Measurements from ENCODE around the gene TSFM. TPM values are rescaled to one million over a fixed set of nuclear protein-coding genes. Genes with fewer than 3 reads are reported as not detected.

Gene TSFM
- total RNA-seq (10 to 100 TPM; 18.9 to 29.0 TPM), polyA plus RNA-seq (10 to 100 TPM; 25.5 to 31.0 (median 28.3) TPM), total RNA-seq (1.0 to 2.6 (median 1.9) reads per million in 6 experiments)

- H3K27me3 Mint-ChIP-seq = peaks cover 0 to 4% (median 0%) of the 10 kb centered on the region in 5 donors
These were observed at the start of gene TSFM for GRCh38 chr12:57782608-57783465. TSS of gene TSFM (plus strand) at chr12:57782787. CDS start at chr12:57782802, 15 bp downstream.

GRCh38 chr12:57733928-57734327 is 48.7 kb upstream of the TSFM start:
- ATAC-seq = no peak
- no peak for DNase-seq
- Mint-ChIP-seq H3K27ac (peak overlapping the region in 3 of 10 donors; percentile 27 to 80 (median 79)), H3K4me1 (peaks cover 12 to 33% (median 19%) of the 10 kb centered on the region in 4 donors), H3K4me3 (no peak overlapping the region), H3K36me3 (peaks cover 0 to 80% (median 7%) of the 10 kb centered on the region in 3 donors), H3K27me3 (no peaks in the 10 kb centered on the region), H3K9me3 (no peaks in the 10 kb centered on the region)
- POLR2A ChIA-PET = interaction anchor here (1.1 kb wide), 1 partner anchor 18 kb away, joined by 4 read pairs; the partner anchor contains the start of gene CDK4

More at GRCh38 chr12:57782608-57783465, at the start of gene TSFM:
- POLR2A ChIA-PET = interaction anchor here (0.7 to 2.8 kb wide), 14 partner anchors 8 to 262 kb away, joined by 3 to 17 read pairs (median 4); partner anchors contain the start of genes ATP23, CDK4, CTDSP2 and DDIT3
- Mint-ChIP-seq H3K27ac (peak within 1 kb of the TSS; percentile 97 to 100 (median 99)), H3K36me3 (peaks cover 0 to 29% (median 10%) of the 10 kb centered on the region in 3 donors), H3K4me3 (peak within 1 kb of the TSS; percentile 99 to 100 (median 99)), H3K4me1 (peaks cover 30 to 55% (median 48%) of the 10 kb centered on the region in 4 donors), H3K9me3 (no peaks in the 10 kb centered on the region)
- DNase-seq (peak; percentile 89 to 98 (median 96)), ATAC-seq (peak; percentile 87 to 92)

GRCh38 chr12:57734591-57734990 is 48.0 kb upstream of the TSFM start:
- Mint-ChIP-seq H3K36me3 (peaks cover 0 to 82% (median 10%) of the 10 kb centered on the region in 3 donors), H3K9me3 (no peaks in the 10 kb centered on the region), H3K4me1 (peaks cover 19 to 40% (median 25%) of the 10 kb centered on the region in 4 donors), H3K4me3 (peak overlapping the region in 1 of 10 donors; percentile 56), H3K27ac (peak overlapping the region in 9 of 10 donors; percentile 5 to 87 (median 69)), H3K27me3 (no peaks in the 10 kb centered on the region)
- ATAC-seq (no peak), DNase-seq (no peak)
- POLR2A ChIA-PET = interaction anchor here (1.4 kb wide), 1 partner anchor 41 kb away, joined by 3 read pairs; the partner anchor contains the start of gene OS9

- Mint-ChIP-seq H3K36me3 (peaks cover 0 to 78% (median 10%) of the 10 kb centered on the region in 3 donors), H3K27ac (peak overlapping the region in 9 of 10 donors; percentile 5 to 87 (median 75)), H3K9me3 (no peaks in the 10 kb centered on the region), H3K4me1 (peaks cover 22 to 44% (median 29%) of the 10 kb centered on the region in 4 donors), H3K27me3 (no peaks in the 10 kb centered on the region), H3K4me3 (peak overlapping the region in 2 of 10 donors; percentile 39 to 56)
- DNase-seq = no peak
- POLR2A ChIA-PET = interaction anchor here (0.8 to 1.4 kb wide), 2 partner anchors 9 to 41 kb away, joined by 3 read pairs; partner anchors contain the start of genes OS9 and TSPAN31
- ATAC-seq = no peak
These were observed 47.3 kb upstream of the TSFM start for GRCh38 chr12:57735198-57735855.

DNA sequence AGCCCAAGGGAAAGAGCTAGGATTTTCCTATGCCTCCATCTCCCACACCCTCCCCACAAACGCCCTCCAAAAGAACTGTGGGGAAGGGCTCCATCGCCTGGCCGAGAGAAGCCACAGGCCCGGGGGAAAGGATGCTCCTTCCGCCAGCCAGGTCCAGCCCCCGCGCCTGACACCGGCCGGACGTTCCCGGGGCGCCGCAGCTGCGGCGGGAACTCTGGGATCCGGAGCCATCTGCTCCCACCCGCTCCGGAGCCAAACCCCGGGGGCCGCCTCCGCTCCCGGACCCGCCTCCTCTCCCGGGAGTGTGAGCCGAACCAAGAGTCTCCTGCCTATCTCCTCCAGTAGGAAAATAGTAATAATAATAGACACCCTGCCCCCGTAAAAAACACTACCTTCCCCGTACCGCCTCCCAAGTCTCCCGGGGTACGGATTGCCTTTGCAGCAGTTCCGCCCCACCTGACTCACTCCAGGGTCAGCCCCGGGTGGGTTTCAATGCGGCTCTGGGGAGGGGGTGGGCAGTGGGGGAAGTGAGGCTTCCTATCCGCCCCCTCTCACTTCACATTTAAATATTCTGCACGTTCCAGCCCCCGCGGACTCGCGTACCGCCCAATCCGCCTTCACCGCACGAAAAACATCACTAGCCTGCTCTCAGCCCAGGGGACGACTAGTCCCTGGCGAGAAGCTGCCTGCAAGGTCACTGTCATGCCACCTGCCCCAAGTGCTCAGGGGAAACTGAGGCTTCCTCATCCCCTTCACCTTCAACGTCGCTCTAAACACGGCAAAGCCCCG is 46.4 kb upstream of the TSFM start:
- Mint-ChIP-seq H3K27ac (peak overlapping the region; percentile 10 to 91 (median 80)), H3K27me3 (no peaks in the 10 kb centered on the region), H3K36me3 (peaks cover 0 to 70% (median 6%) of the 10 kb centered on the region in 3 donors), H3K9me3 (no peaks in the 10 kb centered on the region), H3K4me1 (peaks cover 27 to 52% (median 36%) of the 10 kb centered on the region in 4 donors), H3K4me3 (no peak overlapping the region)
- no peak for ATAC-seq
- POLR2A ChIA-PET = interaction anchor here (0.8 to 1.0 kb wide), 2 partner anchors 8 to 12 kb away, joined by 3 to 4 read pairs; partner anchors contain the start of gene TSPAN31
- no peak for DNase-seq

GRCh38 chr12:57736741-57737466 is 45.7 kb upstream of the TSFM start:
- DNase-seq (no peak), ATAC-seq (no peak)
- Mint-ChIP-seq H3K27me3 (no peaks in the 10 kb centered on the region), H3K4me1 (peaks cover 30 to 58% (median 42%) of the 10 kb centered on the region in 4 donors), H3K27ac (peak overlapping the region; percentile 10 to 87 (median 80)), H3K36me3 (peaks cover 0 to 62% (median 6%) of the 10 kb centered on the region in 3 donors), H3K4me3 (peak overlapping the region in 1 of 10 donors; percentile 54), H3K9me3 (no peaks in the 10 kb centered on the region)
- POLR2A ChIA-PET = interaction anchor here (1.0 kb wide), 1 partner anchor 12 kb away, joined by 4 read pairs; no protein-coding TSS in a partner anchor

- ATAC-seq = no peak
- no peak for DNase-seq
- H3K36me3 Mint-ChIP-seq = peaks cover 0 to 53% (median 6%) of the 10 kb centered on the region in 3 donors
- peaks cover 30 to 56% (median 48%) of the 10 kb centered on the region in 4 donors for H3K4me1 Mint-ChIP-seq
- H3K27ac Mint-ChIP-seq = no peak overlapping the region
- H3K9me3 Mint-ChIP-seq = no peaks in the 10 kb centered on the region
- H3K4me3 Mint-ChIP-seq = no peak overlapping the region
- no peaks in the 10 kb centered on the region for H3K27me3 Mint-ChIP-seq
- POLR2A ChIA-PET = interaction anchor here (0.6 to 1.3 kb wide), 3 partner anchors 13 to 267 kb away, joined by 4 to 12 read pairs (median 10); no protein-coding TSS in a partner anchor
These were observed 44.8 kb upstream of the TSFM start for GRCh38 chr12:57737467-57738460.

GRCh38 chr12:57738661-57739237 is 43.8 kb upstream of the TSFM start, which contains the start of gene AGAP2:
TSS of gene AGAP2 (minus strand) at chr12:57738742. CDS start at chr12:57738246, 496 bp downstream.
- Mint-ChIP-seq H3K4me3 (peak within 1 kb of the TSS; percentile 54 to 88 (median 80)), H3K9me3 (no peaks in the 10 kb centered on the region), H3K36me3 (peaks cover 0 to 44% (median 6%) of the 10 kb centered on the region in 3 donors), H3K27me3 (no peaks in the 10 kb centered on the region), H3K4me1 (peaks cover 30 to 55% (median 52%) of the 10 kb centered on the region in 4 donors), H3K27ac (peak within 1 kb of the TSS; percentile 63 to 98 (median 93))
- POLR2A ChIA-PET = interaction anchor here (0.5 to 2.5 kb wide), 5 partner anchors 14 to 1049 kb away, joined by 3 to 16 read pairs (median 10); no protein-coding TSS in a partner anchor
- DNase-seq (no peak), ATAC-seq (no peak)

- DNase-seq (no peak), ATAC-seq (no peak)
- H3K27ac Mint-ChIP-seq = peak overlapping the region; percentile 63 to 98 (median 93)
- no peaks in the 10 kb centered on the region for H3K9me3 Mint-ChIP-seq
- peak overlapping the region; percentile 54 to 88 (median 80) for H3K4me3 Mint-ChIP-seq
- POLR2A ChIA-PET = interaction anchor here (0.5 to 2.5 kb wide), 2 partner anchors 15 to 1050 kb away, joined by 3 to 16 read pairs; no protein-coding TSS in a partner anchor
- peaks cover 32 to 61% (median 57%) of the 10 kb centered on the region in 4 donors for H3K4me1 Mint-ChIP-seq
- H3K36me3 Mint-ChIP-seq = peaks cover 0 to 37% (median 6%) of the 10 kb centered on the region in 3 donors
- no peaks in the 10 kb centered on the region for H3K27me3 Mint-ChIP-seq
These were observed 43.2 kb upstream of the TSFM start for GRCh38 chr12:57739387-57739786.

All from naive thymus-derived CD8-positive, alpha-beta T cell (primary cell).